HG03097 (cell line): ENCODE results near the gene PCK2.

Experiments used
- ATAC-seq: cut with Tn5 transposase; IDR thresholded peaks from one replicate; pipeline ENCODE4 v1.9.1; 2021; ENCODE audit not compliant: unreplicated experiment, low FRiP score

PCK2 gene

GRCh38 chr14:24114532-24115421 is 20.7 kb downstream of the PCK2 start, which contains the start of the genes DCAF11 and NRL:
Gene DCAF11, plus strand, starts transcription at chr14:24114777. Its CDS starts 818 bp downstream, at chr14:24115595.
Gene NRL, minus strand, starts transcription at chr14:24114949. Its CDS starts 32,101 bp downstream, at chr14:24082848.
- peak; percentile 82 for ATAC-seq

GRCh38 chr14:24115422-24116127 is 21.5 kb downstream of the PCK2 start:
- ATAC-seq: no peak

GRCh38 chr14:24116128-24116814 is 22.2 kb downstream of the PCK2 start:
- ATAC-seq: no peak

- no peak for ATAC-seq
These were observed 23.1 kb downstream of the PCK2 start for GRCh38 chr14:24117179-24117578.

DNA sequence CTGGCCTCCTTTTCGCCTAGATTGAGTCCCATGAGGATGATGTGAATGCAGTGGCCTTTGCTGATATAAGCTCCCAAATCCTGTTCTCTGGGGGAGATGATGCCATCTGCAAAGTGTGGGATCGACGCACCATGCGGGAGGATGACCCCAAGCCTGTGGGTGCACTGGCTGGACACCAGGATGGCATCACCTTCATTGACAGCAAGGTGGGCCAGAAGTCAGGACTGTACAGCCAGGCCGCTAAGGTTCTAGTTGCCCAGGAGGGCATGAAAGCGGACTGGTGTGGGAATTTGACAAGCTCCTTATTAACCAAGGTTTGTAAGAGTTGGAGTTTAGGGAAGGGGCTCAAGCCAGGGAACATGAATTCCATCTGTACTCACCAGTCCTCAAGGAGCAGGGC is 25.6 kb downstream of the PCK2 start:
- ATAC-seq: no peak

DNA sequence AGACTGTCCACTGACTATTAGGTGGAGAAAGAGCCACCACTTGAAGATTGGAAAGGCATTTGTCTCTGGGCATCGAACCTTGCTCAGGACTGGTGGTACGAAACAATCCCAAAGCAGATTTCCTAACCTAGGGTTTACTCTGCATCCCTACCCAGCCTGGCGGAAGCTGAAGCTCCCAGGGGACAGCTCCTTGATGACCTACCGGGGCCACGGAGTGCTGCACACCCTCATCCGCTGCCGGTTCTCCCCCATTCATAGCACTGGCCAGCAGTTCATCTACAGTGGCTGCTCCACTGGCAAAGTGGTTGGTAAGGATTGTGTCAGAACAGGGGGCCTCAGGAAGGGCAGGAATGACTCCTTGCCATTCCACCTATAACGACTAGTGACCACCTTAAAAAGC is 27.1 kb downstream of the PCK2 start:
- no peak for ATAC-seq

DNA sequence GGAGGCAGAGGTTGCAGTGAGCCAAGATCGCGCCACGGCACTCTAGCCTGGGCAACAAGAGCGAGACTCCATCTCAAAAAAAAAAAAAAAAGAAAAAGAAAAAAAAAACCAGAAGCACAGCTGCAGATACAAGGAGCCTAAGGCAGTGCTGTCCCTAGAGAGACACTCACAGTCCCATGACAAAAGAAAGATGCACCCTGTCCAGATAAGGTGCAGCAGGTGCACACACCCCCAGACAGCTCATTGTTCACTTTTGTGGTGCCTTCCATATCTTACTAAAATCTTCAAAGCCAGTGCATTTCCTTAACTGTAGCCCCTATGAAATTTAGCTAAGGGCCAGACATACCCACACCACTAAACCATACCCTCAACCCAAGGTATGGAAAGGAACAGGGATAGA is 28.3 kb downstream of the PCK2 start:
- no peak for ATAC-seq

DNA sequence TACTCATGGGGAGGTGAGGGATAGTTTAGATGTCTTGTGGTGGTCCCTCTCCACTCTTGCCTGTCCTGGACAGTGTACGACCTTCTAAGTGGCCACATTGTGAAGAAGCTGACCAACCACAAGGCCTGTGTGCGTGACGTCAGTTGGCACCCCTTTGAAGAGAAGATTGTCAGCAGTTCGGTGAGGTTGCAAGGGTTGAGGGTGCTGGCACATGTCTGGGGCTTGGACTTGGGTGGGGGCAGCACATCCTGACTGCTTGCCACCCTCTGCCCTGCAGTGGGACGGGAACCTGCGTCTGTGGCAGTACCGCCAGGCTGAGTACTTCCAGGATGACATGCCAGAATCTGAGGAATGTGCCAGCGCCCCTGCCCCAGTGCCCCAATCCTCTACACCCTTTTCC is 28.8 kb downstream of the PCK2 start:
- no peak for ATAC-seq

GRCh38 chr14:24123424-24124417 is 29.6 kb downstream of the PCK2 start:
- ATAC-seq: no peak

DNA sequence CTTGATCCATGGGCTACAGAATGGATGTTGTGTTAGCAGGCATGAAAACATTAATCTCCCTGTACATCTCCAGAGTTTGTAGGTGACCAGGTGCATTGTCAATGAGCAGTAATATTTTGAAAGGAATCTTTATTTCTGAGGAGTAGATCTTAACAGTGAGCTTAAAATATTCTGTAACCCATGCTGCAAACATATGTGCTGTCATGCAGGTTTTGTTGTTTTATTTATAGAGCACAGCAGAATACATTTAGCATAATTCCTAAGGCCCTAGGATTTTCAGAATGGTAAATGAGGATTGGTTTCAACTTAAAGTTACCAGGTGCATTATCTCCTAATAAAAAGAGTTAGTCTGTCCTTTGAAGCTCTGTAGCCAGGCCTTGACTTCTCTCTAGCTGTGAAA is 32.8 kb downstream of the PCK2 start:
- no peak for ATAC-seq

DNA sequence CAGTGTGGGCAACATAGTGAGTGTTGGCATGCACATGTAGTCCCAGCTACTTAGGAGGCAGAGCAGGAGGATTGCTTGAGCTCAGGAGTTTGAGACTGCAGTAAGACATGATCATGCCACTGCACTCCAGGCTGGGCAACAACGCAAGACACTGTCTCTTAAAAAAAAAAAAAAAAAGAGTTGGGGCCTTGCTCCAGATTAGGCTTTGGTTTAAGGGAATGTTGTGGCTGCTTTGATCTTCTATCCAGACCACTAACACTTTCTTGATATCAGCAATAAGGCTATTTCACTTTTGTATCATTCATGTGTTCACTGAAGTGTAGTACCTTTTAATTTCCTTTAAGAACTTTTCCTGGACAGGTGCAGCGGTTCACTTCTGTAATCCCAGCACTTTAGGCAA is 33.6 kb downstream of the PCK2 start:
- ATAC-seq: no peak

DNA sequence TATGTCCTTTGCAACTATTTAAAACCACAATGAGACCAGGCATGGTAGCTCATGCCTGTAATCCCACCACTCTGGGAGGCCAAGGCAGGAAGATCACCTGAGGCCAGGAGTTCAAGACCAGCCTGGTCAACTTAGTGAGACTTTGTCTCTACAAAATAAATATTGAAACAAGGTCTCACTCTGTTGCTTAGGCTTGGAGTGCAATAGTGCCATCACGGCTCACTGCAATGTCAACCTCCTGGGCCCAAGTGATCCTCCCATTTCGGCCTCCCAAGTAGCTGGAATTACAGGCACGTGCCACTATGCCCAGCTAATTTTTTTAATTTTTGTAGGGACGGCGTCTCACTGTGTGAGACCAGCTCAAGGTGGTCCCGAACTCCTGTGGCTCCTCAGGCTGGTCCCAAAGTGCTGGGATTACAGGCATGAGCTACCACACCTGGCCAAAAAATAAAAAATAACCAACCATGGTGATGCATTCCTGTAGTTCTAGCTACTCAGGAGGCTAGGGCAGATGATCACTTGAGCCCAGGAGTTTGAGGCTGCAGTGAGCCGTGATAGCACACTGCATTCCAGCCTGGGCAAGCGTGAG is 35.4 kb downstream of the PCK2 start:
- no peak for ATAC-seq

DNA sequence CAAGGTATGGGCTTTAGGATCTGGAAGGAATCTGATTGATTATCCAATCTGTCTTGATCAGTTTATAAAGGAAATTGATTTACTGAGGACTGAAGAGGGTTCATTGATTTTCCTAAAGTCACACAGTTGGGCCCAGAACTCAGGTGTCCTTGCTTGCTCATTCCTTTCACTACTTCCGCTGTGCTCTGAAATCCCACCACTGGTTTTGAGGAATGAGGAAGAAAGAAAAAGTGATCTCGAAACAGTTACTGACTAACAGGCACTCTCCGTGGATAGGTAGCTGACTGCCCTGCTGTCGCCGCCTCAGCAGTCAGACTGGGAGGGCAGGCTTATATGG is 36.2 kb downstream of the PCK2 start, which contains the start of gene FITM1:
TSS of gene FITM1 (plus strand) at position 280 of the 337 bp plus-strand sequence. CDS start 905 bp downstream, outside the sequence.
- no peak for ATAC-seq

- ATAC-seq: no peak
These were observed 36.8 kb downstream of the PCK2 start for GRCh38 chr14:24130717-24131548.

DNA sequence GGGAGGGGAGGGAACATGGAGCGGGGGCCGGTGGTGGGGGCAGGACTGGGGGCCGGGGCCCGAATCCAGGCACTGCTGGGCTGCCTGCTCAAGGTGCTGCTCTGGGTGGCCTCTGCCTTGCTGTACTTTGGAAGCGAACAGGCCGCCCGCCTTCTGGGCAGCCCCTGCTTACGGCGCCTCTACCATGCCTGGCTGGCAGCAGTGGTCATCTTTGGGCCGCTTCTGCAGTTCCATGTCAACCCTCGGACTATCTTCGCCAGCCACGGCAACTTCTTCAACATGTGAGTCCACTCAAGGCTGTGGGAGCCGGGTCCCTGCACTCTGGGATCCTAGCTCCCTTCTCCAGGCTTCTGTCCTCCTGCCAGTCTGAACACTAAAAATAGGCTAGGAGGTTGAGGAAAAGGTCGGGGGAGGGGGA is 37.4 kb downstream of the PCK2 start:
- no peak for ATAC-seq

DNA sequence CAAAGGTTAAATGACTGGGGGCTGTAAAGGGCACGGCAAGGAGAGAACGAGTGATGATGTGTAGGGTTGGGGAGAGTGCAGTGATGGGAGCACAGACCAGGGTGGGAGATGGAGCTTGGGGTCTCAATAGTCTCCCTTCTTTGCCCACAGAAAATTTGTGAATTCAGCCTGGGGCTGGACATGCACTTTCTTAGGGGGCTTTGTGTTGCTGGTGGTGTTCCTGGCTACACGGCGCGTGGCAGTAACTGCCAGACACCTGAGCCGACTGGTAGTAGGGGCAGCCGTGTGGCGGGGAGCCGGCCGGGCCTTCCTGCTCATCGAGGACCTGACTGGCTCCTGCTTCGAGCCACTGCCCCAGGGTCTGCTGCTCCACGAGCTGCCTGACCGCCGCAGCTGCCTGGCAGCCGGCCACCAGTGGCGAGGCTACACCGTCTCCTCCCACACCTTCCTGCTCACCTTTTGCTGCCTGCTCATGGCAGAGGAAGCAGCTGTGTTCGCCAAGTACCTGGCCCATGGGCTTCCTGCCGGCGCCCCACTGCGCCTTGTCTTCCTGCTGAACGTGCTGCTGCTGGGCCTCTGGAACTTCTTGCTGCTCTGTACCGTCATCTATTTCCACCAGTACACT is 38.1 kb downstream of the PCK2 start:
- no peak for ATAC-seq

DNA sequence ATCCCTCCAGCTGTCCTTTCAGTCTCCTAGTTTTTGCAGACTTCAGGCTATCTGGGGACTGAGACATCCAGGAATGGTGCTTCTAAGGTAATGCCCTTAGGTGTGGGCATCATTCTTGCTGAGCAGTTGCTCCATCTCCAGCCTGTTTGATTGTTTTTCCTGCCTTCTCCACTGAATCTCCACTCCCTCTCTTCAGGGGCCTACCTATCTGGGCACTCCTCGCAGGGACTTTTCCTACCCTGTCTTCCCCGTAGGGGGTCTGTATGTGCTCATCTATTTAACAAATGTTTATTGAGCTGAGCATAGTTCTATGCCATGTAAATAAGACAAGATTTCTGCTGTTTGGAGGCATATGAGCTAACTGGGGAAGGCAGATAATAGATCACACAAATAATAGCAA is 38.9 kb downstream of the PCK2 start:
- ATAC-seq: no peak

DNA sequence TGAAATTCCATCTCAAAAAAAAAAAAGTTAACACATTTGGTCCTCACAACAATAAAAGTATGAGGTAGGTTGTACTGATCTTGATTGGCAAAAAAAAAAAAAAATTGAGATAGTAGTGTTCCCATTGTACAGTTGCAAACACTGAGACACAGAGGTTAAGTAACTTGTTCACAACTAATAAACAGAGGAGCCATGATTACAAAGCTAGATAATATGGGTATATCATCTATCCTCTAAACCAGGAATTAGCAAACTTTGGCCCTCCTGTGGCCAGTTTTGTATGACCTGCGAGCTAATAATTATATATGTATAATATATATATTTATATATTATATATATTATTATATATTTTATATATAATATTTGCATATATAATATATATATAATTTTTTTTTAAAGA is 39.6 kb downstream of the PCK2 start:
- ATAC-seq: no peak

GRCh38 chr14:24135584-24135833 is 41.4 kb downstream of the PCK2 start:
- peak; percentile 9 for ATAC-seq
